Measurements from ENCODE around the gene PROM1. TPM values are rescaled to one million over a fixed set of nuclear protein-coding genes. Genes with fewer than 3 reads are reported as not detected.
A peak's percentile ranks its signal among the peaks of the same experiment; 100 is the strongest.

PROM1 gene
- polyA plus RNA-seq, 3 donors from 2014 or later = 0.11 to 0.16 TPM; not detected in 1

- Mint-ChIP-seq H3K27me3 (ENCODE audit: low read depth in 3 of 3) (peaks cover 0 to 3% (median 0%) of the 10 kb centered on the region in 3 donors), H3K4me1 (peaks cover 11 to 18% of the 10 kb centered on the region in 2 donors), H3K4me3 (peak overlapping the region in 2 of 5 donors; percentile 6 to 24), H3K27ac (peak overlapping the region in 3 of 6 donors; percentile 32 to 62 (median 55)), H3K36me3 (peaks cover 0 to 17% (median 5%) of the 10 kb centered on the region in 3 donors), H3K9me3 (peaks cover 0 to 2% (median 0%) of the 10 kb centered on the region in 6 donors)
- DNase-seq = peak; percentile 24 to 25 (median 24)
These were observed 138.9 kb downstream of the PROM1 start for GRCh38 chr4:15944895-15945294.

GRCh38 chr4:15942283-15942682, 141.5 kb downstream of the PROM1 start:
- no peak for DNase-seq
- H3K36me3 Mint-ChIP-seq = peaks cover 0 to 4% (median 0%) of the 10 kb centered on the region in 3 donors
- H3K27ac Mint-ChIP-seq = no peak overlapping the region
- H3K4me3 Mint-ChIP-seq = no peak overlapping the region
- H3K4me1 Mint-ChIP-seq = peaks cover 11 to 18% of the 10 kb centered on the region in 2 donors
- H3K27me3 Mint-ChIP-seq (ENCODE audit: low read depth in 3 of 3) = peaks cover 0 to 6% (median 3%) of the 10 kb centered on the region in 3 donors
- H3K9me3 Mint-ChIP-seq = peaks cover 0 to 2% (median 0%) of the 10 kb centered on the region in 6 donors

GRCh38 chr4:15938640-15939039, 145.2 kb downstream of the PROM1 start, which contains the start of gene FGFBP1:
Gene FGFBP1, minus strand, starts transcription at chr4:15938740. Its CDS starts 2,108 bp downstream, at chr4:15936632.
- H3K27ac Mint-ChIP-seq = no peak within 1 kb of the TSS
- H3K4me1 Mint-ChIP-seq = peaks cover 0 to 2% of the 10 kb centered on the region in 2 donors
- H3K9me3 Mint-ChIP-seq = no peaks in the 10 kb centered on the region
- no peak within 1 kb of the TSS for H3K4me3 Mint-ChIP-seq
- H3K36me3 Mint-ChIP-seq = peaks cover 0 to 13% (median 0%) of the 10 kb centered on the region in 3 donors
- peaks cover 2 to 9% (median 3%) of the 10 kb centered on the region in 3 donors for H3K27me3 Mint-ChIP-seq (ENCODE audit: low read depth in 3 of 3)
- DNase-seq = no peak

- H3K9me3 Mint-ChIP-seq = no peaks in the 10 kb centered on the region
- H3K27ac Mint-ChIP-seq = no peak overlapping the region
- H3K4me3 Mint-ChIP-seq = no peak overlapping the region
- peaks cover 0 to 13% (median 0%) of the 10 kb centered on the region in 3 donors for H3K36me3 Mint-ChIP-seq
- DNase-seq = no peak
- H3K27me3 Mint-ChIP-seq (ENCODE audit: low read depth in 3 of 3) = peaks cover 2 to 9% (median 3%) of the 10 kb centered on the region in 3 donors
- H3K4me1 Mint-ChIP-seq = peaks cover 0 to 2% of the 10 kb centered on the region in 2 donors
These were observed 145.6 kb downstream of the PROM1 start for GRCh38 chr4:15938182-15938581.

- Mint-ChIP-seq H3K36me3 (peaks cover 0 to 13% (median 0%) of the 10 kb centered on the region in 3 donors), H3K4me1 (peaks cover 0 to 2% of the 10 kb centered on the region in 2 donors), H3K4me3 (no peak overlapping the region), H3K27ac (no peak overlapping the region), H3K9me3 (no peaks in the 10 kb centered on the region), H3K27me3 (ENCODE audit: low read depth in 3 of 3) (peaks cover 3 to 11% (median 7%) of the 10 kb centered on the region in 3 donors)
- DNase-seq = no peak
These were observed 147.3 kb downstream of the PROM1 start for GRCh38 chr4:15936495-15936894.

- Mint-ChIP-seq H3K27me3 (ENCODE audit: low read depth in 3 of 3) (peaks cover 3 to 11% (median 7%) of the 10 kb centered on the region in 3 donors), H3K27ac (no peak overlapping the region), H3K36me3 (peaks cover 0 to 13% (median 0%) of the 10 kb centered on the region in 3 donors)
These were observed 148.1 kb downstream of the PROM1 start for GRCh38 chr4:15935504-15936402.

GRCh38 chr4:15934259-15934658, 149.6 kb downstream of the PROM1 start:
- H3K9me3 Mint-ChIP-seq = no peaks in the 10 kb centered on the region
- peaks cover 0 to 2% of the 10 kb centered on the region in 2 donors for H3K4me1 Mint-ChIP-seq
- no peak overlapping the region for H3K4me3 Mint-ChIP-seq
- no peak for DNase-seq
- peaks cover 0 to 8% (median 7%) of the 10 kb centered on the region in 3 donors for H3K27me3 Mint-ChIP-seq (ENCODE audit: low read depth in 3 of 3)
- H3K36me3 Mint-ChIP-seq = peaks cover 0 to 13% (median 0%) of the 10 kb centered on the region in 3 donors
- no peak overlapping the region for H3K27ac Mint-ChIP-seq

More at GRCh38 chr4:15935504-15936402, 148.1 kb downstream of the PROM1 start:
- Mint-ChIP-seq H3K4me1 (peaks cover 0 to 2% of the 10 kb centered on the region in 2 donors), H3K9me3 (no peaks in the 10 kb centered on the region), H3K4me3 (no peak overlapping the region)
- no peak for DNase-seq

GRCh38 chr4:15931451-15932210, 152.2 kb downstream of the PROM1 start:
- no peaks in the 10 kb centered on the region for H3K4me1 Mint-ChIP-seq
- no peaks in the 10 kb centered on the region for H3K9me3 Mint-ChIP-seq
- H3K27ac Mint-ChIP-seq = no peak overlapping the region
- no peak overlapping the region for H3K4me3 Mint-ChIP-seq
- DNase-seq = no peak
- H3K27me3 Mint-ChIP-seq (ENCODE audit: low read depth in 3 of 3) = peaks cover 4 to 5% (median 5%) of the 10 kb centered on the region in 3 donors
- peaks cover 0 to 13% (median 0%) of the 10 kb centered on the region in 3 donors for H3K36me3 Mint-ChIP-seq

- Mint-ChIP-seq H3K9me3 (no peaks in the 10 kb centered on the region), H3K36me3 (peaks cover 0 to 9% (median 0%) of the 10 kb centered on the region in 3 donors), H3K27ac (no peak overlapping the region), H3K4me3 (no peak overlapping the region), H3K4me1 (no peaks in the 10 kb centered on the region), H3K27me3 (ENCODE audit: low read depth in 3 of 3) (peaks cover 4 to 7% (median 5%) of the 10 kb centered on the region in 3 donors)
- DNase-seq = no peak
These were observed 153.5 kb downstream of the PROM1 start for GRCh38 chr4:15930314-15930713.

GRCh38 chr4:15929540-15929939, 154.3 kb downstream of the PROM1 start:
- no peaks in the 10 kb centered on the region for H3K9me3 Mint-ChIP-seq
- peaks cover 4 to 7% (median 5%) of the 10 kb centered on the region in 3 donors for H3K27me3 Mint-ChIP-seq (ENCODE audit: low read depth in 3 of 3)
- no peak overlapping the region for H3K4me3 Mint-ChIP-seq
- H3K27ac Mint-ChIP-seq = no peak overlapping the region
- H3K4me1 Mint-ChIP-seq = no peaks in the 10 kb centered on the region
- H3K36me3 Mint-ChIP-seq = peaks cover 0 to 5% (median 0%) of the 10 kb centered on the region in 3 donors
- no peak for DNase-seq

- H3K4me3 Mint-ChIP-seq = no peak overlapping the region
- H3K27ac Mint-ChIP-seq = no peak overlapping the region
- H3K9me3 Mint-ChIP-seq = no peaks in the 10 kb centered on the region
- DNase-seq = no peak
- no peaks in the 10 kb centered on the region for H3K36me3 Mint-ChIP-seq
- peaks cover 4 to 5% (median 4%) of the 10 kb centered on the region in 3 donors for H3K27me3 Mint-ChIP-seq (ENCODE audit: low read depth in 3 of 3)
- no peaks in the 10 kb centered on the region for H3K4me1 Mint-ChIP-seq
These were observed 154.9 kb downstream of the PROM1 start for GRCh38 chr4:15928883-15929282.

GRCh38 chr4:15926486-15926885, 157.3 kb downstream of the PROM1 start:
- no peak overlapping the region for H3K27ac Mint-ChIP-seq
- DNase-seq = no peak
- peaks cover 0 to 4% (median 2%) of the 10 kb centered on the region in 3 donors for H3K27me3 Mint-ChIP-seq (ENCODE audit: low read depth in 3 of 3)
- H3K4me3 Mint-ChIP-seq = no peak overlapping the region
- no peaks in the 10 kb centered on the region for H3K4me1 Mint-ChIP-seq
- no peaks in the 10 kb centered on the region for H3K9me3 Mint-ChIP-seq
- H3K36me3 Mint-ChIP-seq = no peaks in the 10 kb centered on the region

- no peak for DNase-seq
- H3K9me3 Mint-ChIP-seq = no peaks in the 10 kb centered on the region
- no peaks in the 10 kb centered on the region for H3K36me3 Mint-ChIP-seq
- no peaks in the 10 kb centered on the region for H3K4me1 Mint-ChIP-seq
- H3K27me3 Mint-ChIP-seq (ENCODE audit: low read depth in 3 of 3) = peaks cover 0 to 4% (median 2%) of the 10 kb centered on the region in 3 donors
- no peak overlapping the region for H3K4me3 Mint-ChIP-seq
- no peak overlapping the region for H3K27ac Mint-ChIP-seq
These were observed 158.0 kb downstream of the PROM1 start for GRCh38 chr4:15925830-15926229.
